Measurements from ENCODE around the gene LEMD2. TPM values are rescaled to one million over a fixed set of nuclear protein-coding genes. Genes with fewer than 3 reads are reported as not detected.

Gene LEMD2
- total RNA-seq, 1 donor from 2014 or later = 69.9 TPM

DNA sequence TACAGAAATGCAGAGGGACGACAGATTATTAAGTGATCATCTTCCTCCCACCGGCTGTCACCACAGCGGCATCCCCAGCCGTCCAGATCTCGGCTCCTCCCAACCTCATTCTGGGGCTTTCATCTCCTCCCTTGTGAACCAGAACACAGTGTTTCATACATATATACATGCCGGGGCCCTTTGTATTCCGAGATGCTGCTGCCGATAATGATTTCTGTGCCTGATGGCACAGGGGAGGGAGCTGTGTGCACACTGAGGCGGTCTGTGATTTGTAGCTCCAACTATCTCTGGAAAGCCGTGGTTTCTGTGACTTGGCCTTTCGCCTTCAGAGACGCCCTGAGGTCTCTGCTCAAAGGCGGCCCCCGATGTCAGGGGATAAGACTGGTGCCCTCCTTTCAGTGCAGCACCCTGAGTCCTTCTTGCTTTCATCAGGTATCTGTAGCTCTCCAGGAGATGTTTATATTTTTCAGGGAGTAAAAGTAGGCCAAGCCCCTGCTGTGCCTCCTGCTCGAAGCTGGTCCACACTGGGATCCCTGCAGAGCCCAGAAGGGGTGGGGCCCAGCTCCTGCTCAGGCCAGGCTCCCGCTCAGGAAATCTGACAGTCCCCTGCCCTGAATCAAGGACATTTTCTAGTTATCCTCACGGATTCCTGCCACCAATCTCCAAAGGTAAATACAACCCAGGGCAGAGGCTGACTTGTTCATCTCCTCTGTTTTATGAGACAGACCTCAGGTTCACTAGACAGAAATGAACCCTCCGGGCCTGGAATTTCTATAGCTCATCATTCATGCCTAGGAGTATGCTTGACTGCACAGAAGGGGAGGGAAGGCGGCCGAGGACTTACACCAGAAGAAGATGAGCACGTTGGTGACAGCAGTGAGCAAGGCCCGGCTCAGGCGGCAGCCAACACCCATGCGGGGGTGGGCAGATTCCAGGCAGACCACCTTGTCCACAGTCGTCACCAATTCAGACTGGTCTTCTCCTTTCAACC, 11.2 kb downstream of the LEMD2 start:
- intact Hi-C loops (cut with micrococcal nuclease) = no loop called here

DNA sequence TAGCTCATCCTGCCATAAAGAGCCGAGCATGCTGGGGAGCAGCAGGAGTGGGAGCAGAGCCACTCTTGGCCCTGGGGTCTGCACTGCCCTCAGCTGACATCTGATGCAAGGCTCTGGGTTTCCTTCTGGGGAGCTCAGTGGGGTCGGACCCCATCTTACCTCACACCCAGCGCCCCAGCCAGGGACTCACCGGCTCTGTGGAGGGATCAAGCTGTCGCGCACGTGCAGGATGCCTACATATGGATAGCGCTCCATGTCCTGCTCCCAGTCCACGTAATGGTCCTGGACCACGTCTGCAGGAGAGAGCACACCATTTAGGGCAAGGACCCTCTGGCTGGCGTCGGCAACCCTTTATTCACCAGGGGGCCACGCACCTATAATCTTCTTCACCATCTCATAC, 12.2 kb downstream of the LEMD2 start:
- intact Hi-C loops (cut with micrococcal nuclease) = no loop called here

DNA sequence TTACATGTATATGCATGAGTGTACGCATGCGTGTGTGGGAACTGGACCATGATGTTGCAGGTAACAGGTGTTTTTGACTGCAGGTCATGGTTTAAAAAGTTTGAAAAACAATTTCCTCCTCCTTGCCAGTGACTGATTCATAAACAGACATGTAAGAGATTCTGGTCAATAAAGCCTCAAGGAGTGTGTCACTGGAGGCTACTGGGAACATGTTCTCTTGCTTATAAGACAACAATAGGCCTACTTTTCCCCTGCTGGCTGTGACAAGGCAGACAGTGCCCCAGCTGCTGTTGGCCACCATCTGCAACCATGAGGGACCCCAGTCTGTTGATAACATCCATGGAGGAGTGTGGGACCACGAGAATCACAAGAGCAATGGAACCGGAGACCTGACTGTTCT, 12.7 kb downstream of the LEMD2 start:
- intact Hi-C loops (cut with micrococcal nuclease) = no loop called here

DNA sequence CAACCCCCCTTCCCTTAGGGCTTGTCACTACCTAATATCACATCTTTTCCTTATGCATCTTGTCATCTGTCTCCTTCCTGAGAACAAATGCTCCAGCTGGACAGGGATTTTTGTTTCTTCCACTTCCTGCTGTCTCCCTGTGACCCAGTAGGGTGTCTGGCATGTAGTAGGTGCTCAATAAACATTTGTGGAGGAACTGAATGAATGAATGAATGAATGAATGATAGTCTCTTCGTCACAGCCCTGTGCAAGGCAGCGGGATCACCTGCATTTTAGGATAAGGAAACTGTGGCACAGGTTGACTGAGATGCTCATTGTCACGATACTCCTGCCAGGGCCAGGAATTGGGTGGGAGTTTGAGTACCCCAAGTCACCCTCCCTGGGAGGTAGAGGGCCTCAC, 14.2 kb downstream of the LEMD2 start:
- intact Hi-C loops (cut with micrococcal nuclease) = no loop called here

DNA sequence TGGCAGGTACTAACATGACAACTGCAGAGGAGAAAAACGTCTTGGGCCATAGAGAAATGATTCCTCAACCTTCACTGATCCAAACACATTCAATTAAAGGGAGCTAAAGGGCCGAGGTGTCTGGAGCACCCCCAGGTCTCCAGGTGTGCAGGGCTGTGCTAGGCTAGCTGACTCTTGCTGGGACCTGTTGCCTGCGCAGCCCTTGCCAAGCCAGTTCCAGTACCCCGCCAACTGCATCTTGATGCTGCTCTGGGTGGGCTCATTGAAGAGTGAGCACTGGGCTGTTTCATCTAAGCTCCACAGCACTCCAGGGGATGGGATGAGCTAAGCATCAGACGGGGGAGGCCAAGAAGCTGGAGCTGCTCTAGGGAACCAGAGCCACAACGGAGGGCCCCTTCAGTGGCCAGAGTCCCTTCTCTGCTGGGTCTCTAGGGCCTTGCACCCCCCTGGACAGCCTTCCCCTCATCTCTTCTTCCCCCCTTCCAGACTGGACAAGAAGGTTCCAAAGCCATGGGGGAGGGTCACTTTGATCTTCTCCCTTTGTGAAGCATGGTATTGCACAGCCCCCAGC, 15.9 kb downstream of the LEMD2 start:
- intact Hi-C loops (cut with micrococcal nuclease) = no loop called here

DNA sequence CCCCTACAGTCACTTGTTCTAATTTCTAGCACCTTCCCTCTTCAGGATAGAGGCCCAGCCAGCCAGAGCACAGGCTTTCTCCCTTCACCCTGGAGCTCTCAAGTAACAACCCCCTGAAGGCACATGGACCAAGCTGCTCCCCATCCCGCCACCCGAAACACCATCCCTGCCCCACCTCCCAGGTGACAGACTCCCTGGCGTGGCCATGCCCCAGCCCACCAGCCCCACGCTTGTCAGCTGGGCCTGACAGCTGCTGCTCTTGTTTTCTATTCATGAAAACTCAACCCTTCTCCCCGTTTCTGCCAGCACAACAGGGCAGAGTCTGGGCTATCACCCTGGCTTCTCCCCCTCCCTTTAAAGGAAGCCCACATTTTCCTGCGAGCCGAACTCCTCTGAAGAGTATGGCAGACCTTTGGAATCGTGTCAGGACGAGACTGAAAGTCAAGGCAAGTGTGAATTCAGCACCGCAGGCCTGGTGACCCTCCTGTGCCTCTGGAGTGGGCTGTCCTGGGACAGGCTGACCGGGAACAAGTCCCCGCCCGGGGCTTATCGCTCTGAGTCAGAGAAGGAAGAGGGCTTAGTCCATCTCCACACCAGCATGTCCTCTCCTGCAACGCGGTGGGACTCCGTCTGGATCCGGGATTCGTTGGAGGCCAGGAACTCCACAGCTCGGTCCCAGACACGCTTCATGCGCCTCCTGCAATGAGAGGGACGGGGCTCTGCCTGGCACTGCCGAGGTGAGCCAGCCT, 16.7 kb downstream of the LEMD2 start:
- intact Hi-C loops (cut with micrococcal nuclease) = no loop called here

DNA sequence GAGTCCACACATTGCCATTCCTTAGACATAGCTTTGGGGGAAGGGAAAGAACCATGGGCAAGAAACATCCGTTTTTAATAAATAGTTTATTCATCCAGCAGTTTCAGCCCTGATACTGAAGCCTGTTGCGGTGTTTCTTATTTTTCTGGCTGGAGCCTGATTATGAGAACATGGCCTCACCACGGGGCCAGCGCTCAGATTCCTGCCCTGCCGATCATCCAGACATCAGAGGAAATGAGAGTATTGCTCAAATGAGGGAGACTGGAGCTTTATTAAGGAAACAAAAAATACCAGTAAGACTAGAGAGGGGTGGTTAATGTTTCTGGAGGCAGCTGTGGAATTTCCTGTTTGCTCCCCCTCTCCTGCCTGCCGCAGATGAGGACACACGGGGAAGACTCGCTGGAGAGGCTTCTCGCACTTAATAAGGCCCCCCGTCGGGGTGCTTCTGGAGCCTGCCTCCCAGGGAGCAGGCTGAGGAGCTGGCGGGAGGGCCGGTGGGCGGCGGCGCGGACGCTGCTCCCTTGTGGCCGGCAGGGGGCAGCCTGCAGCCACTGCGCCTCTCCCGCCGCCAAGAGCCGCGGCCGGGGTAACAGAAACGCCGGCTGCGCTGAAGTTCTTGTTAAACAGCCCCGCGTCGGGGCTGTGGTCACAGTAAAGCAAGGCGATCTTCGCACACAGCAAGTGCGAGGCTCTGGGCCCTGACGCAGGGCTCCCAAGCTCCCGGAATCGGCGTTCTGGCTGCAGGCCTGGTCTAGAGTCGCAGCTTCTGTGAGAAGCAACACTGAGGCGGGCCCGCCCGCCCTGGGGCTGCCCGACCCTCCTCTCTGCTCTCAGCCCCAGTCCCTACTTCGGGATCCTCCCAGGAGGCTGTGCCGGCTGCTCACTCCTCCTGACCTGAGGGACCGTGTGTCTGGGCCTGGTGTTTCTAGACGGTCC, 17.5 kb downstream of the LEMD2 start:
- intact Hi-C loops (cut with micrococcal nuclease) = no loop called here

DNA sequence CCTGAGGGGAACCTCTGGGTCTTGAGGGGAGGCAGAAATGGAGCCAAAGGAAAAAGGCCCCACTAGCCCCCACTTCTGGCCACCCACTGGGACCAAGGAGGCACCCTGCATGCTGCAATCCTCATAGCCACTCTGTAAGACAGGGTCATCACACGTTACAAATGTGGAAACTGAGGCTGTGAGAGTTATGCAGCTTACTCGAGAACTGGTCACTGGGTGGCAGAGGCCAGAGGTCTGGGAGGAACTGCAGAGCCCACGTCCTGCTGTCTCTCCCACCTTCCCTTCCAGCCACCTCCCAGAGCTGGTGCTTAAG, 18.1 kb downstream of the LEMD2 start:
- intact Hi-C loops (cut with micrococcal nuclease) = no loop called here

DNA sequence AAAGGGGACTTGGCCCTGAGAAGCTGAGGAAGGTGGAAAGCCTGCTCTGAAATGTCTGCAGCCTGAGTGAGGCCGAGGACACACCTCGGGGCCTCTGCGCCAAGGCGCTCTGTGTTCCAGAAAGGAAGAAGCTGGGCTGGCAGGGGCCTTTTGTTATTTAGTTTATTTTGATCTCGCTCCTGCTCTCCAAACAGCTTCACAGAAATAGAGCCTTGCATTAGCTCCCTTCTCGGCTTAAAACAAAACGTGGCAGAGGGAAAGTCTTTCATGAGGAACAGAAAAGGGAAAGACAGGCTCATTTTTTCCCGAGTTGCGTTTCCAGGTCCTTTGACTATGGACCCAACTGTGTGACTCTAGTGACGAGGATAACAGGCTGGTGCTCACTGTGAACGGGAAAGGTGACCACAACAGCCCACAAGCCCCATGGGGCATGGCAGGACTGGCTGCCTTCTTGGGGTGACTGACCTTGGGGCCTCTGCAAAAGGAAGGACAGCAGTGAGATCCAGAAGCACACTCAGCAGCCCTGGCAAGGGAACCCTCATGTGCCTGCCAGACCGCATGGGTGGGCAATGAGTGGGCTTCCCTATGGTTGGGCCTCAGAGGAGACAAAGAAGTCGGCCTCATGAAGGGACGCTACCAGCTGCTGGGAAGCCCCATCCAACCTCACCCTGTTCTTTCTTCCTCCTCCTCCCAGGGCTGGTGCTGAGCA, 18.7 kb downstream of the LEMD2 start:
- intact Hi-C loops (cut with micrococcal nuclease) = no loop called here

DNA sequence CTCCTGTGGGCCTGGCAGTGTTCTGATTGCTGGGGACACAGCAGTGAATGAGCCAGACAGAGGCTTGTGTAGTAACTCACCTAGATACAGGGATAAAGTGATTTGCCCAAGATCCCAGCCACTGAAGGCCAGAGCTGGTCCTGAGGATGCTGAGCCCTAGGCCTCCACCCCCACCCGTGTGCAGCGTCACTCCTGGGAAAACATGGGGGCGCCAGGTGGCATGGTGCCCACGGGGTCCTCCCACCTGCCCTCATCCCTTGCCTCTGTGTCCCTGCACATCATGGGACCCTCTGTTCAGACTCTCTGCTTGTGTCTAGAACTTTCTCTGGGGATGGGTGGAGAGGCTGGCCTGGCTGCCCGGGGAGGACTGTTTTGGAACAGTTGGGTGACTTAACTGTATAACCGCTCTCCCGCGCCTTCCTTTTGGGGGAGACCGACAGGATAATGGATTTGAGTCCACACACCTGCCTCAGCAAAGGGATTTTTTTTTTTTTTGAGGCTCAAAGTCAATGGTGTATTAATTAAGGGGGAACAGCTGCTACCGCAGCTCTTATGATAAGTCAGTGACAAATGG, 19.6 kb downstream of the LEMD2 start:
- intact Hi-C loops (cut with micrococcal nuclease) = no loop called here

DNA sequence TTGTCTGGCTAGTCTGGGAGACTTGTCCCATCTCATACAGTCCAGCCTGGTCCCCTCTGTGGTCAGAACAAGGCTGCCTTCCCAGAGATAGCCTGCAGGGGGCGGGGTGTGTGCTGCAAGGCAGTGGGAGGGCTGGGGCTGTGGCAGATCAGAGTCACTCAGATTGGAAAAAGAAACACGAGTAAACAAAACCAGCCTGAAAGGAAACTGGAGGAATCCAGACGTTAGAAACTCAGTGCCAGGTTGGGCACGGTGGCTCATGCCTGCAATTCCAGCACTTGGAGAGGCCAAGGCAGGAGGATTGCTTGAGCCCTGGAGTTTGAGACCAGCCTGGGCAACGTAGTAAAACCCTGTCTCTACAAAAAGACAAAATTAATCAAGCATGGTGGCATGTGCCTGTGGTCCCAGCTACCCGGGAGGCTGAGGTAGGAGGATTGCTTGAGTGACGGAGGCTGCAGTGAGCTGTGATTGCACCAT, 20.2 kb downstream of the LEMD2 start:
- intact Hi-C loops (cut with micrococcal nuclease) = loop anchor here (1.0 kb wide), 1 partner anchor 260 kb away; no protein-coding TSS in a partner anchor

DNA sequence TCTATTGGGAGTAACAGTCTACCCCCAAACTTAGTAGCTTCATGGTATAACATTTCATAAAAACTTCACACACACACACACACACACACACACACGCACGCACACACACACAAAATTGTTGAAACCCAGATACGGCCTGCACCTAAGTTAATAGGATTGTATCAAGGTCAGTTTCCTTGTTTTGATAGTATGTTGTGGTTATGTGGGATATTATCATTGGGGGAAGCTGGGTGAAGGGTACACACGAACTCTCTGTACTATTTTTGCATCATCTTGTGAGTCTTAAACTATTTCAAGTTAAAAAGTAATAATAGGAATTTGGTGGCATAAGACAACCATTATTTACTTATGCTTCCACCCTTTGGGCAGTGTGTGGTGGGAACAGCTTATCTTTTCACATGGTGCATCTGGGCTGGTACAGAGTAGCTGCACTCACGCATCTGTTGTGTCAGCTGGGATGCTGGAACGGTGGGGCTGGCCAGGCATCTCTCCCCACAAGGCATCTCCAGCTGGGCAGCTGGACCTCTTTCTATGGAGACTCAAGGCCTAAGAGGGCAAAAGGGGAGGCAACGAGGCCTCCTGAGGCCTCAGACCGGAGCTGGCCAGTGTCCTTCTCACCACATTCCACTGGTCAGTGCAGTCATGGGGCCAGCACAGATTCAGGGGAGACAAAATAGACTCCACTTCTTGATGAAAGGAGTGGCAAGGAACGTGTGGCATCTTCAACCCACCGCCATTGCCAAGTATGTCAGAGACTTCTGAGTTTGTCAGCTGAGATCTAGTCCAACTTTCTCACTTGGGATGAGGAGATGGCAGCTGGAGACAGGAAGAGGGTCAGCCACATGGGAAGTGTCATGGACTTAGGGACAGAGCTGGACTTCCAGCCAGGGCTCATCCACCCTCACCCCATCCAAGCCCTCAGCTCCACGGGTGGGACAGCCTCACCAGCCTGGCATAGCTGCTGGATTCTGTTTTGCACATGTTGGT, 21.7 kb downstream of the LEMD2 start:
- intact Hi-C loops (cut with micrococcal nuclease) = no loop called here

DNA sequence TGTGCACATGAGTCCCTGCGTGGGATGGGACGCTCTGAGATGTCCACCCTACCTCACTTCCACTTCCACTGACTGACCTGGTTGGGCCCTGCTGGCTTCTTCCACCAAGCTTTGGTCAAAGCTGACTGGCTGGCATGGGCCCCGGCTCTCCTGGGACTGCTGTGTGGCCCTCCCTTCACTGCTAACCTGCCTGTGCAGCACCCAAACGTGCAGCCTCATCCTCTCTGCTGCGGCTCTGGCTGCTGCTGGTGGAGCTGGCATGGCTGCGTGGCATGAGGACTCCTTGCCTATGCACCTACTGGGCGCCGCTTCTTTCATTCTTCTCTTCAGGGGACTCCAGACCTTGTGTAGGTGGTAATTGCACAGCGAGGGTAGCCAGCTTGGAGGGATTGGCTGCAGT, 23.6 kb downstream of the LEMD2 start:
- intact Hi-C loops (cut with micrococcal nuclease) = no loop called here

DNA sequence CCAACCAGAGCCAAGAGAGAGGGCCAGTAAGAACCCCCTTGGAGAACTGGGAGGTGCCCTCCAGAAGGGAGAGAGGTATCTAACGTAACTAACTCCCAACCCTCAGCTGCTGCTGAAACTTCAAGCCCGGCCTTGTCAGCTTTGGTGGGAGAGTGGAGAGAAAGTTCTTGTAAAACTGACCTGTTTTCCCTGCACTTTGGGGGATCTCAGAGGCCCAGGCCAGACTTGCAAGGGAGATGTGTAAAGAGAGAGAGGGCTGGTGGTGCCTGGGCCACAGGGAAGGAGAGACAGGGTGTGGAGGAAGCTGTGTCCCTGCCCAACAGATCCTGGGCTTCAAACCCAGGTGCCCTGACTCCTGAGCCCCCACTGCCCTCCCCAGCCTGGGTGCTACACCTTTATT, 24.9 kb downstream of the LEMD2 start:
- intact Hi-C loops (cut with micrococcal nuclease) = loop anchor here (5.0 kb wide), 1 partner anchor 177 kb away; no protein-coding TSS in a partner anchor

DNA sequence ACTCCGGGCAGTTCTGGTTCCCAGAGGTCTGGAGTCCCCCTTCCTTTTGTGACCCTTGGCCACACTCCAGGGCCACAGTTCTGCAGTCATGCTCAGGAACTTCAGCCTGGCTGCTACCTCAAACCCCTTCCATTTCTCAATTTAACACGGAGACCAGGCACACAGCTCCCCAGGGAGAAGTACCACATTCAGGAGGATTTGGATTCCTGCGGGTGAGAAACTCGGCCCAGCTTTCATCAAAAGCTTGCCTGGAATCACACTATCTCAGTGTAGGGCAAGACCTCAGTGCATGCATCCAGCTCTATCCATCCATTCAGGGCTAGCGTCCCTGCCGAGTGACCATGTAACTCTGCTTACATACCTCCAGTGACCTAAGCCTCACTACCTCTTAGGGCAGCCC, 25.4 kb downstream of the LEMD2 start:
- intact Hi-C loops (cut with micrococcal nuclease) = loop anchor here (5.0 kb wide), 1 partner anchor 176 kb away; no protein-coding TSS in a partner anchor

DNA sequence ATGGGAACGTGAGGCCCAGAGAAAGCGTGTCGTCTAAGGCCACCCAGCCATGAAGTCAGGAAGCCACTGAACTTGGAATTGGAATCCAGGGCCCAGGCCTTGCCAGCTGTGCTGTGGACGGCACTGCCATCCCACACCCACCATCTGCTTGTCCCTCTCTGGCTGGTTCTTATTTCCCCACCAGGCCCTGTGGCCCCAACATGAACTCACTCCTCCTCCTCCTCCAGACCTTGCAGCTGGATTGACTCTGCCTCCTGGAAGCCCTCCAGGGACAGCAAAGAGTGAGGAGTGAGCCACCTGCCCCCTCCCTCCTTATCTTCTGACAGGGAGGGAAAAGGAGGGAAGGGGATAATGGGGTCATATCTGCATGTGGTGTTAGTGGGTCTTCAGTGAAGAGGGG, 26.2 kb downstream of the LEMD2 start:
- intact Hi-C loops (cut with micrococcal nuclease) = loop anchor here (5.0 kb wide), 1 partner anchor 175 kb away; no protein-coding TSS in a partner anchor

DNA sequence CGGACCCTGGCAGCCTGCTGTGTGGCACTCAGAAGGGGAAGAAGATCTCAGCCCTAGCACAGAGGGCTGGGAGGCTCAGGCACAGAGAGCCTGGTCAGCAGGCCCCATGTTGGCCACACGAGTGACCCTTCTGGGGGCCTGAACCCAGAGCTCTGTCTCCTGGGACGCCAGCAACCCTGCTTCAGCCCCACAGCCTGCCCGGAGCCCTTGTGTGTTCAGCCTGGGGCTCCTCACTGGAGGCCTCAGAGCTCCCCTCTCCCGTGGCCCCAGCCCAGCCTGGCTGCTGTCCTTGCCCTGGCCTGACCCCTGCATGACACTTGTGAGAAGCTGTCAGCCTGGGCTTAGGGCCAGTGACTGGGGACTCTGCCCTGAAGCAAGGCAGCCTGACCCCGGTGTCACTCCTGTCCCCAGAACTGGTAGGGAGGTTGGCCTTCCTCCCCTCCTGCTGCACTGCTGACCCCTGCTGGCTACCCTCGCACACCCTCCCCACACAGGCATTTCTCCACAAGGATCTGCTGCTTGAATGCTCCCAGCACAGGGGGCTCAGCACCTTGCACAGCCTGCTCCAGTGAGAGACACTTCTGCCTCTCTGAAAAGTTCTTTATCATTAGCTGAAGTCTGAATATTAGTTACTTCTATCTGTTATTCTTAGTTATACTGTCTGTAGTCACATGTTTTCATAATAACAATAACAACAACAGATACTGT, 26.9 kb downstream of the LEMD2 start:
- intact Hi-C loops (cut with micrococcal nuclease) = loop anchor here (5.0 kb wide), 1 partner anchor 175 kb away; no protein-coding TSS in a partner anchor

DNA sequence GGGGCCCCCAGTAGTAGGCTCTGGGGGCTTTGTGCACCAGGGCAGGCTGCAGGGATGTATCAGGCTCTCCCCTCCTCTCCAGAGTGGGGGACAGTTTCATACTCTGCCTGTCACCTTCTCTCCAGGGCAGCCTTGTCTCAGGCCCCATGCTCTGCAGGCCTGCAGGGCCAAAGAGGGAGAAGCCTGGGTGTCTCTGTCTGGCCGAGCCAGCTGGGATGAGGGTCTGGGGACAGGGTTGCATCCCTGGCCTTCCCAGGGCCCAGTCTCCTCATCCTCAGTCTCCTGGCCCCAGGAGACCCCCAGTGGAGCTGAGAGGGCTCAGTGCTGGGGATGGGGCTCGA, 27.4 kb downstream of the LEMD2 start:
- intact Hi-C loops (cut with micrococcal nuclease) = loop anchor here (5.0 kb wide), 1 partner anchor 174 kb away; no protein-coding TSS in a partner anchor

All from T-helper 2 cell treated with Interferon-gamma antibody and Interleukin-4, amounts not matched to agents 100 ng/mL and 5 ng/mL, for 36 hours (primary cell).